ENCODE results near the gene GRAMD2B. TPM values are rescaled to one million over a fixed set of nuclear protein-coding genes. Genes with fewer than 3 reads are reported as not detected.

The GRAMD2B gene
- total RNA-seq, 4 donors from 2014 or later: 43.9 to 85.0 (median 52.3) TPM

- H3K27ac ChIP-seq: no peak overlapping the region
- H3K27me3 ChIP-seq: no peaks in the 10 kb centered on the region
- no peak overlapping the region for H3K4me3 ChIP-seq
- H3K9me3 ChIP-seq: no peaks in the 10 kb centered on the region
- TF ChIP-seq EP300 (IDR thresholded peaks at IDR 0.05): no peak
- TF ChIP-seq CTCF (IDR thresholded peaks at IDR 0.05): no peak
- no peak for TF ChIP-seq POLR2AphosphoS5 (IDR thresholded peaks at IDR 0.05)
- no peak for TF ChIP-seq POLR2A (IDR thresholded peaks at IDR 0.05)
- H3K4me1 ChIP-seq: peaks cover 6% of the 10 kb centered on the region
- WGBS: 96% methylated on average over 2 of the region's 2 CpGs
- H3K36me3 ChIP-seq: no peaks in the 10 kb centered on the region
- DNase-seq (ENCODE audit: low spot score in 2 of 2): no peak
Observed at GRCh38 chr5:126444137-126444536, 20.9 kb downstream of the GRAMD2B start.

GRCh38 chr5:126445502-126446174 lies 22.4 kb downstream of the GRAMD2B start:
- TF ChIP-seq EP300 (IDR thresholded peaks at IDR 0.05) (no peak), POLR2AphosphoS5 (IDR thresholded peaks at IDR 0.05) (no peak), CTCF (IDR thresholded peaks at IDR 0.05) (no peak), POLR2A (IDR thresholded peaks at IDR 0.05) (no peak)
- no peak for DNase-seq (ENCODE audit: low spot score in 2 of 2)
- no peaks in the 10 kb centered on the region for H3K9me3 ChIP-seq
- H3K27me3 ChIP-seq: no peaks in the 10 kb centered on the region
- H3K4me3 ChIP-seq: no peak overlapping the region
- peaks cover 10% of the 10 kb centered on the region for H3K4me1 ChIP-seq
- H3K36me3 ChIP-seq: no peaks in the 10 kb centered on the region
- H3K27ac ChIP-seq: peak overlapping the region; percentile 24
- 76% methylated on average over 3 of the region's 3 CpGs for WGBS

- no peaks in the 10 kb centered on the region for H3K9me3 ChIP-seq
- H3K36me3 ChIP-seq: peaks cover 1% of the 10 kb centered on the region
- H3K27ac ChIP-seq: peak overlapping the region; percentile 49
- peaks cover 10% of the 10 kb centered on the region for H3K4me1 ChIP-seq
- 63% methylated on average over 9 of the region's 9 CpGs for WGBS
- DNase-seq (ENCODE audit: low spot score in 2 of 2): no peak
- no peaks in the 10 kb centered on the region for H3K27me3 ChIP-seq
- H3K4me3 ChIP-seq: no peak overlapping the region
- TF ChIP-seq CTCF (IDR thresholded peaks at IDR 0.05) (no peak), POLR2A (IDR thresholded peaks at IDR 0.05) (no peak)
Observed at GRCh38 chr5:126446498-126447224, 23.5 kb downstream of the GRAMD2B start.

- no peak for TF ChIP-seq POLR2A (IDR thresholded peaks at IDR 0.05)
- no peak for TF ChIP-seq EP300 (IDR thresholded peaks at IDR 0.05)
- TF ChIP-seq POLR2AphosphoS5 (IDR thresholded peaks at IDR 0.05): no peak
- no peak for TF ChIP-seq CTCF (IDR thresholded peaks at IDR 0.05)
- Histone ChIP-seq H3K27ac (peak overlapping the region; percentile 54), H3K36me3 (peaks cover 7% of the 10 kb centered on the region), H3K4me3 (no peak overlapping the region), H3K4me1 (peaks cover 10% of the 10 kb centered on the region), H3K9me3 (no peaks in the 10 kb centered on the region), H3K27me3 (no peaks in the 10 kb centered on the region)
- 86% methylated on average over 8 of the region's 8 CpGs for WGBS
- no peak for DNase-seq (ENCODE audit: low spot score in 2 of 2)
Observed at GRCh38 chr5:126448720-126449119, 25.5 kb downstream of the GRAMD2B start.

- DNase-seq (ENCODE audit: low spot score in 2 of 2): no peak
- no peaks in the 10 kb centered on the region for H3K27me3 ChIP-seq
- H3K27ac ChIP-seq: peak overlapping the region; percentile 54
- peaks cover 7% of the 10 kb centered on the region for H3K36me3 ChIP-seq
- no peak for TF ChIP-seq EP300 (IDR thresholded peaks at IDR 0.05)
- no peak for TF ChIP-seq CTCF (IDR thresholded peaks at IDR 0.05)
- H3K4me1 ChIP-seq: peaks cover 10% of the 10 kb centered on the region
- no peaks in the 10 kb centered on the region for H3K9me3 ChIP-seq
- H3K4me3 ChIP-seq: no peak overlapping the region
- WGBS: 45% methylated on average over 8 of the region's 8 CpGs
Observed at GRCh38 chr5:126449751-126450271, 26.6 kb downstream of the GRAMD2B start.

Data from suprapubic skin (tissue), 4 donors.